Stimulated activated CD8-positive, alpha-beta memory T cell treated with anti-CD3 and anti-CD28 coated beads, Interleukin-4, amount 100 ng/mL, for 4 hours (primary cell): ENCODE data around the gene IL10RA.
"Not testable (repeated sequence)": the region's sequence is repeated elsewhere in the genome, so short reads cannot be mapped to it uniquely, and the experiment has no call there.

ENCODE experiments used
- DNase-seq, 2 donors: peaks; one replicate each; pipeline ENCODE4 v3.0.0-alpha.2; 2020; ENCODE audit warnings: low read depth in 2 of 2, low spot score in 1 of 2

IL10RA gene

DNA sequence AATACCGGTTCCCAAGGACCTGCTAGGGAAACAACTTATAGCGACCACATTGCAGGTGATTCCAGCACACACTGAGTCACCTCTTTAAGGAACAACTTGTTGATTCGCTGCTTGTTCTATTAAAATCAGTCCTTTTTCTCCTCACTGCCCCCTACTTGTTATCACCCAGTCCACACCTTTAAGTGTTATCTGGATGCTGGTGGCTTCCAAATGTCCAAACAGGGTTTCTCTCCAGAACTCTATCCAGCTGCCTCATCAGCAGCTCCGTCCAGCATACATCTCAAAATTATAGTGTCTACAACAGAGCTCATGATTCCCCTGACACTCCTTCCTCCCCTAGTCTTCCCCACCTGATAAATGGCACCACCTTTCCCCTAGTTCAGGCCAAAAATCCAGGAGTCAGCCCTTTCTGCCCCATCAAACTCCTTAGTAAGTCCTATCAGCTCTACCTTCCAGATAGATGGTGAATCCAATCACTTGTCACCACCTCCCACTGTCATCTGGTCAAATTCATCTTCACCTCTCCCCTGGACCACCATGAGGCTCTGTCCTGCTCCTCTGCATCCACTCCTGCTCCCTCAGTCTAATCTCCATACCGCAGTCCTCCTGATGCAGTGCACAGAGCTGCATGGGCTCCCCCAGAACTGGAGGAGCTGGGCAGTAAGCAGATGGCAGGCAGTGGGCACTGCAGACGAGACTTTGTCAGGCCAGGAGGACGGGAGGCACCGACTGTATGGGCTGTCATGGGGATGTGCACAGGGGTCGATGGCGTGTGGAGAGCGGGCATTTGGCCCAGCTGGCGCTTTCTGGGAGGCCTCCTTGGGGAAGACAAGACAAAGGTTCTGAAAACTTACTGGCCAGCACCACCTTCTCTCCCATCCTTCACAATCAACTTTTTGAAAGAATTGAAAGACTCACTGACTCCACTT, 19.3 kb downstream of the IL10RA start:
- no peak for DNase-seq

DNA sequence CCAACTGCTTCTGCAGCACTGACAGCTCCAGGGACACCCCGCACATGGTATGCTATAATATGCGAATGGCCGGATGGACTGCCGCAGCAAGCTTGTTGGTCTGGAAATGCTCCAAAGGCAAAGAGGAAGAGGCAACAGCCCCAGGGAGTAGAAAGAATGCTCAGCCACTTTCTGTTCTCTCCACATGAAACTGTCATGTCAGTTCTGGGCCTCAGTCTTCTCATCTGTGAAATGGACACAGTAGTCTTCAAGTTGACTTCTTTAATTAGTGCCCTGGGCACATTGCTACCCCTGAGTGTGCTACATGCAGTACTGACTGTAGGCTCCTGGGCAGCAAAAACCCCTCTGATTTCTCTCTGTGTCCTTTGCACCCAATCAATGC, 19.9 kb downstream of the IL10RA start:
- no peak for DNase-seq

DNA sequence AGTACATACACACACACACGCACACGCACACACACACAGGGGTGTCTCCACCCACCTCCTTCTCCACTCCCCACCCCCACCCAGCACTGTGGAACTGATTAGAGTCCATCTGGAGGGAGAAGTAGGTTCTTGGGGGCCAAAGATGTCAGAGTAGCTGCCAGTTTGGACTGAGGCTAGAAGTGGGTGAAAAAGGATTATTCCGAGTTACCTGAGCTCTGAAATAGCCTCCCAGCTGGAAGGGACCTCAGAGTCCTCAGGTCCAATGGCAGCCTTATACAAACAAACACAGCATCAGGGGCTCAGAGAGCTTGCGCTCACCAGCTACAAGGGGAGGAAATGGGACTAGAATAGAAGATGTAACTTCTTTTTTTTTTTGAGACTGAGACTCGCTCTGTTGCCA, 20.8 kb downstream of the IL10RA start:
- DNase-seq, result no peak

DNA sequence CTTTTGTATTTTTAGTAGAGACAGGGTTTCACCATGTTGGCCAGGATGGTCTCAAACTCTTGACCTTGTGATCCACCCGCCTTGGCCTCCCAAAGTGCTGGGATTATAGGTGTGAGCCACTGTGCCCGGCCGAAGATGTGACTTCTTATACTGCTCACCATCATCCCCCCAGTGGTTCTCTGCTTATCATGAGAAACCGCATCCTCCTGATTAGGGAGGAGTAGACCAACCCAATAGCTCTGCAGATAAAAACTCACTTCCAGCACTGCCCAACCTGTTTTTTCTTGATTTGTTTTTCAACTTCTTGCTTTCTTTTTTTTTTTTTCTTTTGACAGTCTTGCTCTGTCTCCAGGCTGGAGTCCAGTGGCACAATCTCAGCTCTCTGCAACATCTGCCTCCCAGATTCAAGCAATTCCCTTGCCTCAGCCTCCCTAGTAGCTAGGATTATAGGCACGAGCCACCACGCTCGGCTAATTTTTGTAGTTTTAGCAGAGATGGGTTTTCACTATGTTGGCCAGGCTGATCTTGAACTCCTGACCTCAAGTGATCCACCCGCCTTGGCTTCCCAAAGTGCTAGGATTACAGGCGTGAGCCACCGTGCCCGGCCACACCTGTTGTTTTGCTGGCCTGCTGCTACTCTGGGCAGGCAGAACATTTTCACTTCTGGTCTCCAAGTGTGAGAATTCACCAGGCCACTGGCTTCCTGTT, 21.5 kb downstream of the IL10RA start:
- DNase-seq, result not testable (repeated sequence)

DNA sequence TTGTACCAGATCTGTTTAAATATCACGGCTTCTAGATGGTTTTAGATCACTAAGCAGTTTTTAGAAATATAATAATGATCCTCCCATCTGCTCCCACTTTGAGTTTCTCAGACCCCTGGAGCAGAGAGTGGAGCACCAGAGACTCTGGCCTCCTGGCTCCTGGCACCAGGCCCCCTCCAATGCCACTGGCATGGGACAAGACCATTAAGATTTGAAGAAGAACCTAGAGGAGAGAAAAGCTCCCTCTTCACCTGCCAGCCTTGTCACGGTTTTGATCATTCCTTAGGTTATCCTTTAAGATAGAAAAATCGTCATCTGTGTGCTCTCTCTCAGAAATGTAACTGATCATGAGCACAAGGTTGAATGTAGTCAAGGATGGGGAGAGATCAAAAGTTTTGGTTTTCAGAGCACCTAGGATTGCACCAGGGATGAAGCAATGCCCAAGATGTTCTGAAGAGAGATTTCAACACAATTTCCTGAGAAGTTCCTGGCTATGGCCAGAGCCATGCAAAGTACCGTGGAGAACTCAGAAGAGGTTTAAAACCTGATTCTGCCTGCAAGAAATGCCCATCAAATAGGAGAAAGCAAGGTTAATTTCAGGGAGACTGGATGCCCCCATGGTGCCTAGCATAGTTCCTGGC, 22.2 kb downstream of the IL10RA start:
- no peak for DNase-seq

DNA sequence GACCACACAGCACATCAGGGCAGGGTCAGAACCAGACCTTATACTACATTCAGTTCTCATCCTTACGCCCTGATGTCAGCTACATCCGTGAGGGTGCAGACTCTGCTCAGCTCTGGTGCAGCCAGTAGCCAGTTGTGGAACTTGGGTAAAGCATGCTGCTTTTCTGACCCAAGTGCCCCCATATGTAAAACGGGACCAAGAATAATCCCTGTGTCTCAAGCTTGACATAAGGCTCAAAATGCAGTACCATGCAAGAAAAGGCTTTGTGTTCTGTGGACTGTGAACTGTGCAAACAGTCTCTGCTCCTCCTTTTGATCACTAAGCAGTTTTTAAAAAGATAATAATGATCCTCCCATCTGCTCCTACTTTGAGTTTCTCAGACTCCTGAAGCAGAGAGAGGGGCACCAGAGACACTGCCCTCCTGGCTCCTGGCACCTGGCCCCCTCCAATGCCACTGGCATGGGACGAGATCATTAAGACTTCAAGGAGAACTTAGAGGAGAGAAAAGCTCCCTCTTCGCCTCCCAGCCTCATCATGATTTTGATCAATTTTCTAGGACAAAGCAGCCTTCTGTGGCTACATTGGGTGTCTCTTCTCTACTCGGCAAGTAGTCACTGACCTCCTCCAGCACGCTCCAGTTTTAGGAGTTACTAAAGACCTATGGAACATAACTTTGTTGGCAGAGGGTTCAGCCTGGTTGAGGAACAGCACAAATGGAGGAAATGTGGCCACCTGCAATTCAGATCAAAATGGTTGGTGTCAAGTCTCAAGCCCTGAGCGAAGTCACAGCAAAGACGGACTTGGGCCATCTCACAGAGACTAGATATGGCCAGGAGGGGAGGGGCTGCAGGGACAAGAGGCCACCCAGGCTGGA, 23.9 kb downstream of the IL10RA start:
- DNase-seq, result no peak

DNA sequence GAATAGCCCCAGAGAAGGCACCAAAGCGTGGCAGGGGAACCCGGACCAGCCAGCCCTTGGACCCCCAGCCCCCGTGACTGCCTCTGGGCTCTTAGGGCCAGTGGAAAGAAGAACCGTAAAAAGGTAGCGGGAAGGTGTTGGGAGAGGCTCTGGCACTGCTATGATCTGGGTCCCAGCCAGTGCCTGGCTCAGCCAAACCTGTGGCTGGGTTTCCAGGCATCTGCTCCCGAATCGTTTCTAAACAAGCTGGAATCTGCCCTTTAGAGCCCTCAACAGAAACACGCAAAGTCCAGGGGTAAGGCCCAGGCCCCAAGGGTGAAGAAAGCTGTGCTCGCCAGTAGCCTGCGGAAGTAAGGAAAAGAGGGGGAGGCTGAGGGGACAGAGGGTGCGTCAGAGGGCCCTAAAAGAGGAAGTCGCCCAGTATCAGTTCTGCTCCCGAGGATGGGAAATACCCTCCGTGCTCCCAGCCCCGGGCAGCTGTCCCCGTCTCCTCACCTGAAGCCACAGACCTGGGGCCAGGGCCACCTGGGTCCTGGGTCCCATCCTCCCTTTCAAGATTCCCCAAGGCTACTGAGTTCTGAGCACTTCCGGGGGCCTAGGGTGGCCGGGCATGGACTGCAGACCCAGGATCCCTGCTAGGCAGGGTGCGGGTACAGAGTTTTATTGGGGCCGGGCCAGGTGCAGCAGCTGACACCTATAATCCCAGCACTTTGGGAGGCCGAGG, 24.7 kb downstream of the IL10RA start:
- no peak for DNase-seq

DNA sequence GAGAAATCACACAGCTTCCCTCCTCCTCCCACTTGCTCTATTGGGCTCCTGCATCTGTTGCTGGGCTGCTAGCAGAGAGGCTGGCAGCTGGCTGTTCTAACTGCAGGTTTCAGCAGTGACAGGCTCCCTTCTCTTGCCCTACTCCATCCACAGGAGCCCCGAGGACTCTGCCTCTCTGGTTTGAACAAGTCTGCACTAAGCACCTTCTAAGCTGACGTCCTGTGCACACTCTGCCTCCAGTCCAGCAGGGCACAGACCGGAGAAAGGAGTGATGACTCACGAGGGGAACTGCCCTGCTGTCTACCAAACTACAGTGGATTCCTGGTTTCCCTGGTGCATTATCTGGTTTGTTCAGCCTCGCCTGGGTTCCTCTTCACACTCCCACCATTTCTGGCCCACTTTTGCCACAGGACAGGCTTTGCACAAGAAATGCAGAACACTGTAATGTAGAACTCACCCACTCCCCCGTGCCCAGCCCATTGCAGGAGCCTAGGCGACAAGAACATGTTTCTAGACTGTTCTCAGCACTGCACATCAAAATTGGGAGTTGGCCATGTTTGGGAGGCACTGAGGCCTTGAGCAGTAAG, 26.0 kb downstream of the IL10RA start:
- no peak for DNase-seq

DNA sequence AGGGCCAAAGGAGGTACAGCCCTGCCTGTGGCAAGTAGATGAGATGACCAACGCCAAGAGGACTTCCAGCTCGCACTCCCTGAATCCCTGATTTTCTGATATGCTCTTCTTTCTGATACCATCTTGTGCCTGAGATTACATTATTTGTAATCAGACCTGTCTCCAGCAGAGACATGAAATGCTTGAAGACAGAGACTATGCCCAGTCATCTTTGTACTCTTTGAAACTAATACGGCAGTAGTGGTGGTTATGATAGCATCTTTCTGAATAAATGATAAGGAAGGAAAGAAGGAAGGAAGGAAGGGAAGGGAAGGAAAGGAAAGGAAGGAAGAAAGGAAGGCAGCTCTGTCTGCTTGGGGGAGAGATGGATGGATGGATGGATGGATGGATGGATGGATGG, 27.8 kb downstream of the IL10RA start:
- DNase-seq, result no peak

DNA sequence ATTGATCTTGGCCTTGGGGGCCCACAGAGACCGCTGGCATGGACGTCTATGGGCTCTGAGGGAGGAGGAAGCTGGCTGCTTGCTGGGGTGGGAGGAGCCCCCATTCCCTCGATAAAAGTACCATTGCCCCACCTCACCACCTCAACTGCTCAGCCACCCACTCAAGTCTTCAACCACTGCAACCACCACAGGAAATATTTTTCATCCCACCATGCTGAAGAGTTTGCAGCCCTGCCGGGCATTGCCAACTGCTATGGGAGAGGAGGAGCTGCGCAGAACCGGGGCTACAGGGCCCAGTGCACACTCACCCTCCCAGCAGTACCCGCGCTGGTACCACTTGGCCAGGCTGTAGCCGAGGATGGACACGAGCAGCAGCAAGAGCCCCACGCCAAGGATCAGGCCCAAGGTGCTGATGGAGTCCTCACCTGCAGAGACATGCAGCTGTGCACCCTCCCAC, 29.2 kb downstream of the IL10RA start:
- no peak for DNase-seq

DNA sequence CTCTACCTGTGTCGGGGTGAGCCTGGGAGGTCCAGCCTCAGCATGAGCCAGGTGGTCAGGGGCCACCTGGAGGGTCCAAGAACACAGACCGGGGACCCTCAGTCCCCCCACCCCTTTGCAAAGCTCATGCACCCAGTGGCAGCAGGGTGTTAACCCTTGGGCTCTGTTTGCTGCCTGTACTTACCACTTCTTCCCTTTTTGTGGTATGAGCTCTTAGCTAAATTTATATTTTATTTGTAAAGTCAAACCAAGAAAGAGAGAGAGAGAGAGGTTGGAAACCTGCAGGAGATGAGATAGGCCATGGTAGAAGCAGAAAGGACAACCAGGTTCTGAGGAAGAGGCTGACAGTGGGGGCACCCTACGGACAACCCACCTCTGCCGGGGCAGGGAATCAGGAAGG, 29.9 kb downstream of the IL10RA start:
- no peak for DNase-seq

DNA sequence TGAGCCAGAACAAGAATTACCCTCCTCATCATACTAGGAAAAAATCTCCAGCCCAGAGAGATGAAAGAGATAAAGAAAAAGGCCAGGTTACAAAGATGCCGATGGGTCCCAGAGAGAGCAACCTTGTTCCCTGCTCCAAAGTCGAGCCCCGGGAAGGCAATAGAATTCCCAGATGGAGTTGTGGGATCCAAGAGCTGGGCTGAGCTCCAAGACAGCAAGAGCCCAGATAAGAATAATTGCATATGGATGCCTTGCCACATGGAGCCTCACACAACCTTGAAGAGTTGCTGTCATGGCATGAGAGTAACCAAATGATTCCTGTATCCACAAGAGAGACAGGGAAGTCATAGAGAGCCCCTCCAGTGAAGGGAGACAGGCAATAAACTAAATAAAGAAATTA, 30.9 kb downstream of the IL10RA start:
- no peak for DNase-seq

DNA sequence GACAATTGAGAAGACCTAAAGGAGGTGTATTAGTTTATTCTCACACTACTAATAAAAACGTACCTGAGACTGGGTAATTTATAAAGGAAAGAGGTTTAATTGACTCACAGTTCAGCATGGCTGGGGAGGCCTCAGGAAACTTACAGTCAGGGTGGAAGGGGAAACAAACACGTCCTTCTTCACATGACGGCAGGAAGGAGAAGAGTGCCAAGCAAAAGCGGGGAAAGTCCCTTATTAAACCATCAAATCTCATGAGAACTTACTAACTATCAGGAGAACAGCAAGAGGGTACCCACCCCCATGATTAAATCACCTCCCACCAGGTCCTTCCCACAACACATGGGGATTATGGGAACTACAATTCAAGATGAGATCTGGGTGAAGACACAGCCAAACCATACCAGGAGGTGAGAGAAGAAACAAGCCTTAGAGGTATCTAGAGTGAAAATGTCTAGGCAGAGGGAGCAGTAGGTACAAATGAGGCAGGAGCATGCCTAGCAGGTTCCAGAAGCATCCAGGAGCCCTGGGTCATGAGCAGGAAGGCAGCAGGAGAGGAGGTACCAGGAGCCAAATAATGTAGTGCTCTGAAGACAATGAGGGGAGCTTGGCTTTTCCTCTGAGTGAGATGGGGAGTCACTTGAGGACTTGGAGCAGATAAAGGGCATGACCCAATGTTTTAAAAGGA, 31.6 kb downstream of the IL10RA start:
- DNase-seq, result no peak

DNA sequence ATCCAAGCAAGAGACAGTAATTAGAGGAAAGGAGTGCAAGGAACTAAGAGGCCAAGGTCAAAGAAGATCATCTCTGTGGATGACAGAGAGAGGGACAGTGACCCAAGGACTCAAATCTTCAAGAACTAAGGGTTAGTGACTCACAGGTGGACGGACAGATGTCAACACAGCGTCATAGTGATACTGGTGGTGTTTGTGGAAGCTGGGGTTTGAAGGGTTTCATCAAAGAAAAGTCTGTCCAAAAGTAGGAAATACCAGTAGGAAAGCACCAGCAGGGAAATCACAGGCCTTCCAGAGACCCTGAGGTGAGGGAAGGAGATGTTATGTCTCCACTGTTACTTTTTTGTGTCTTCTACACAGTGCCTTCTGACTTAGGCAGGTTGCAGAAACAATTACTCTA, 32.2 kb downstream of the IL10RA start:
- no peak for DNase-seq

DNA sequence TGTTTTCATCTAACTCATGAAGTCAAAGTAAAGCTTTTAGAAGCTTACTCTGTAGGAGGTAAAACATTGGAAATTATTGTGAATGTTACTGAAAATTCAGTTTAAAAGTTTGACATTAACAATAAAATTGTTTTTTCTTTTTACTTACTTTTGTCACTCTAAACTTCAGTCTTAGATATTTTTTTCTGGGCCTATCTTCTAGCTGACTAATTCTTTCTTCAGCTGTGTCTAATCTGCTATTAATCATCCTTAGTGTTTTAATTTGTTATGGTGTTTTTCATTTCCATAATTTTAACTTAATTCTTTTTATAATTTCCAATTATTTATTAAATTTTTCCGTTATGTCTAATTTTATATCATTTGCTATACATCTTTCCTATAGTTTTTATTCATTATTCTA, 35.0 kb downstream of the IL10RA start:
- DNase-seq, result no peak

DNA sequence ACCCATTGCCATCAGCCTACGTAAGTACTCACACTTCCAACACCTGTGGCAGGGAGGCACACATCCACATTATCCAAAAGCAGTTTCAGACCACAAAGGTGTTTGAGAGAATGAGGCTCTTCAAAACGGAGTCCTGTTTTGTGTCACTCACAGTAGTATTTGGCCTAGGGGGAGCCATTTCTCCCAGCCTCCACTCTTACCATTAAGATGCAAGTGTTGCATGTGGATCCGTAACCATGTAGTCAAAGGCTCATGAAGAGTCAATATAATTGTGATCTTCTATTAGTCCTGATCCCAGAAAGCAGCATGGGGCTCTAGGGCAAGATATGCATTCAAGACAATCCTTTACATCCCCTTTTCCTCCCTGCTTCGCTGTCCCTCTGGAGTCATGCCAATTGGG, 41.5 kb downstream of the IL10RA start:
- DNase-seq, result no peak

DNA sequence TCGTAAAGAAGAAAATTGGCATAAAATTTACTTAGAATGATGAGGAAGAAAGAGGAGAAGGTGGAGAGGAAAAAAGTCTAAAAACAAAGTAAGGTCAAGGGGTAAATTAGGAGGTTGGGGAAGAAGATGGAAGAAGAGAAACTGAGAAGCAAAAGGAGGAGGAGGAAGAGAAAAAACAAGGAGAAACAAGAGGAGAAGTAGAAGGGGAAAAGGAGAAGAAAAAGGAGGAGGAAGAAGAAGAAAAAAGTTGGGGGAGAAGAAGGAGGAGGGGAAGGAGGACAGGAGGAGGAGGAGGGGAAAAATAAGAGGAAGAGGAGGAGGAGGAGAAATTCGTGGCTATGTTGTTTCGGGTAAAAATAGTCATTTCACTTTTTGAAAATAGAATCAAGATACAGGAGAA, 42.4 kb downstream of the IL10RA start:
- DNase-seq, result no peak

DNA sequence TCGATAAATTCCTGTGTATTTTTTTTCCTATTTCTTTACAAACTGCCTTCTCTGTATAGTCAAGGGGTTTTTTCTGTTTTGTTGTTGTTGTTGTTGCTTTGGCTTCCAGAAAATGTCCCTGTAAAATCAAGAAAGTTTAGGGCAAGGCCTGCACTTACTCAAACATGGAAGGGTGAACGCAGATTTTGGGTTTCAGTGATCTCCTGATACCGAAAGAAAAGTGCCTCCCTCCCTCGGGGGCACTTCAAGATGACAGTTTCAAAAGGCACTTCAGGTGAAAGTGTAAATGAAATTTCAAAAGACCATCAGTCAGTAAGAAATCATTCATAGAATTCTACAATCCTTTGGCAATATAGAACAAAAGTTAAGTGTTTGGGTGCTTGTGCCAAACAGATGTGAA, 47.2 kb downstream of the IL10RA start:
- no peak for DNase-seq

DNA sequence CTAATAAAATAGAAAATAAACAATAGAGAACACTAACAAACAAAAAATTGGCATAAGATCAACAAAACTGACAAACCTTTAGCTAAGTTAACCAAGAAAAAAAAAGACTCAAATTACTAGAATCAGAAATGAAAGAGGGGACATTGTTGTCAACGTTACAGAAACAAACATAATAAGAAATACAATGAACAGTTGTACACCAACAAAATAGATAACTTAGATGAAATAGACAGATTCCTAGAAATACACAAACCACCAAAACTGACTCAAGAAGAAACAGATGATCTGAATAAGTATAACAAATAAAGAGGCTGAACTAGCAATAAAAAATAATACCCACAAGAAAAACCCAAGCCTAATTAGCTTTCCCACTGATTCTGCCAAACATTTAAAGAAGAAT, 55.9 kb downstream of the IL10RA start:
- DNase-seq, result no peak
